CD4-positive, alpha-beta T cell (primary cell): Measurements from ENCODE around the gene TLCD4. TPM values are rescaled to one million over a fixed set of nuclear protein-coding genes. Genes with fewer than 3 reads are reported as not detected.

Experiments used
- ATAC-seq: fragments of 200-7000 bp; cut with Tn5 transposase; one replicate; pipeline ENCODE4 v1.10.0; 2022; ENCODE audit warnings: mild to moderate bottlenecking; ENCODE audit not compliant: poor library complexity
- CTCF ChIA-PET: fragments of 350-600 bp; sonication (Branson Sonifier 250); formaldehyde crosslinking; loops from one replicate; lab custom pipeline; 2021; ENCODE audit warnings: antibody characterized with exemption, inconsistent platforms; lab: Charles Lee
- POLR2A ChIA-PET: fragments of 350-600 bp; sonication (Branson Sonifier 250); formaldehyde crosslinking; loops from one replicate; lab custom pipeline; 2021; ENCODE audit warnings: antibody characterized with exemption, inconsistent platforms; lab: Charles Lee
- DNase-seq, 14 experiments: peaks; one replicate each; pipeline ENCODE4 v3.0.0-alpha.2; 2013 to 2020; ENCODE audit warnings: mixed read lengths in 2 of 14
- H3K27ac ChIP-seq, 2 donors: one replicate each; pipeline versions ENCODE4 v1.5.1 to v1.7.0; 2013; ENCODE audit warnings: low read length in 2 of 2, low read depth in 1 of 2, mild to moderate bottlenecking in 1 of 2
- H3K27me3 ChIP-seq, 2 experiments: 1 replicate in 1 of 2; 2 replicates in 1 of 2; pipeline versions ENCODE4 v1.6.1 to v1.7.0; 2013; ENCODE audit warnings: low read length in 2 of 2, control low read depth in 1 of 2, mild to moderate bottlenecking in 1 of 2, moderate library complexity in 1 of 2; ENCODE audit not compliant: insufficient read depth in 2 of 2, control insufficient read depth in 1 of 2
- H3K36me3 ChIP-seq: one replicate; pipeline ENCODE4 v1.6.1; 2013; ENCODE audit warnings: low read length, control low read depth; ENCODE audit not compliant: insufficient read depth
- H3K4me1 ChIP-seq: one replicate; pipeline ENCODE4 v1.6.1; 2013; ENCODE audit warnings: low read length, control low read depth; ENCODE audit not compliant: insufficient read depth
- H3K4me3 ChIP-seq: one replicate; pipeline ENCODE4 v1.5.1; 2013; ENCODE audit warnings: mild to moderate bottlenecking, low read length, moderate library complexity
- H3K9me3 ChIP-seq, 2 experiments: 1 replicate in 1 of 2; 2 replicates in 1 of 2; pipeline versions ENCODE4 v1.6.1 to v1.7.0; 2013; ENCODE audit warnings: low read length in 2 of 2, mild to moderate bottlenecking in 2 of 2, control low read depth in 1 of 2, moderate library complexity in 1 of 2; ENCODE audit not compliant: control insufficient read depth in 1 of 2, insufficient read depth in 1 of 2
- H3K27ac Mint-ChIP-seq: one replicate; pipeline ENCODE4 v1.8.0; 2020; ENCODE audit warnings: mixed read lengths
- H3K27me3 Mint-ChIP-seq: one replicate; pipeline ENCODE4 v1.8.0; 2021; ENCODE audit warnings: mixed read lengths
- H3K36me3 Mint-ChIP-seq: one replicate; pipeline ENCODE4 v1.8.0; 2021; ENCODE audit warnings: low read depth, mixed read lengths
- H3K4me1 Mint-ChIP-seq: one replicate; pipeline ENCODE4 v1.8.0; 2021; ENCODE audit warnings: low read depth, mixed read lengths
- H3K4me3 Mint-ChIP-seq: one replicate; pipeline ENCODE4 v1.8.0; 2020; ENCODE audit warnings: mild to moderate bottlenecking, mixed read lengths
- H3K9me3 Mint-ChIP-seq: one replicate; pipeline ENCODE4 v1.8.0; 2020; ENCODE audit warnings: mixed read lengths
- CTCF ChIP-seq: fragments of 200-600 bp; IDR thresholded peaks from one replicate; pipeline ENCODE4 v1.8.0; 2022; ENCODE audit warnings: antibody characterized with exemption, mild to moderate bottlenecking
- intact Hi-C, 2 experiments: fragments of 100-400 bp; cut with DNase I in 1 of 2; cut with micrococcal nuclease in 1 of 2; formaldehyde crosslinking; loops; one replicate each; pipeline versions ENCODE4 v1.15.1 to v1.9.0; 2023 to 2025; cut with DNase I, micrococcal nuclease
- total RNA-seq, 174 experiments: library from RNA in 2 of 174; stranded (reverse) in 2 of 174; gene quantifications; one replicate each; pipeline ENCODE4 v1.2.3 and lab custom pipeline; 2021 to 2026

TLCD4 gene
- total RNA-seq, 2 experiments from 2014 or later, result 0.11 TPM; not detected in 1

GRCh38 chr1:95094923-95095322 lies 22.2 kb upstream of the TLCD4 start:
- no peaks in the 10 kb centered on the region for H3K9me3 Mint-ChIP-seq
- CTCF ChIA-PET, result interaction anchor here (2.0 kb wide), 1 partner anchor 10 kb away, joined by 4 read pairs; no protein-coding TSS in a partner anchor
- no peak overlapping the region for H3K27ac Mint-ChIP-seq
- TF ChIP-seq CTCF, result no peak
- no peak overlapping the region for H3K4me3 Mint-ChIP-seq
- H3K36me3 Mint-ChIP-seq, result no peaks in the 10 kb centered on the region
- intact Hi-C loops, result no loop called here
- no peak for DNase-seq
- ATAC-seq, result no peak
- no peak overlapping the region for H3K4me3 ChIP-seq
- H3K27me3 ChIP-seq, result peaks cover 0 to 2% of the 10 kb centered on the region in 2 experiments
- H3K4me1 ChIP-seq, result no peaks in the 10 kb centered on the region
- no peaks in the 10 kb centered on the region for H3K36me3 ChIP-seq
- POLR2A ChIA-PET, result no interaction called here
- peaks cover 43% of the 10 kb centered on the region for H3K27me3 Mint-ChIP-seq
- H3K4me1 Mint-ChIP-seq, result no peaks in the 10 kb centered on the region
- no peak overlapping the region for H3K27ac ChIP-seq
- peaks cover 0 to 7% of the 10 kb centered on the region in 2 experiments for H3K9me3 ChIP-seq

DNA sequence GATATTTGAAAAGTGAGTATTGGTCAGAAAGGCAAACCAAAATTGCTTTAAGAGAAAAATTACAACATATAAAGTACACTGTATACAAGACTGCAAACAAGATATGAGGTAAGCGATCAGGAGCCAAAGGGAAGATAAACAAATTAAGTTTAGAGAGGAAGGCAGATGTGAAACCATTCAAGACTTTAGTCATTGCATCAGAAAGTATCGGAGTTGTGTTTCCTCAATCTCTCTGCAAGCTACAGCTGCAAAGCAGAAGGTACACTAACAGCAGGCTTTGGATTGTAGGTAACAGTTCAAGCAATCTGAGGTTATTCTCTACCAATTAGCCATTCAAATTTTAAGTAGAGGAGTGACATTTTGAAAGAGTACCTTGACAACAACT lies 21.3 kb upstream of the TLCD4 start:
- H3K36me3 Mint-ChIP-seq, result no peaks in the 10 kb centered on the region
- CTCF ChIA-PET, result no interaction called here
- no peak for DNase-seq

DNA sequence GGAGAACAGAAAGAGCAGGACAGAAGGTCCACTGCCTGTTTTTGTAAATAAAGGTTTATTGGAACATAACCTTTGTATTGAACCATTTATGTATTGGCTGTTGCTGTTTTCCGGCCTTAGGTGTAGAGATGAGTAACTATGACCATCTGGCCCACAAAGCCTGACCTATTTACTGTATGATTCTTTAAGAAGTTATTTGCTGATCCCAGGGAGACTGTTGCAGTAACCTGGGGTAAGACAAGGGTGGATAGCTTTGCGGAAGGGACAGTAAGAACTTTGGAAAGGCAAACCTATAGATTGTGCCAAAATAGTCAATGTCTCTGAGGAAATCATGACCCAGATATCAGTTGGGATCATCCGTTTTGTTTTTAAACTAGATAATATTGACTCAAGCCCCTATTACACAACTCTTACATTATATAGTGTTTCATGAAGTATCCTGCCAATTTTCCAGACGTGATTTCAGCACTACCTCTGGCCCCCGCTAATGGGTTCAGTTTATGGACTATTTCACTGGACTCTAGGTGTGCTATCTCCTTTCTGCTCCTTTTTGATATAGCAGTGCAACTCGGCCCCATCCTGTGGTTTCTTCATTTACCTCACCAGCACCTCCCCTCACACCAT lies 20.8 kb upstream of the TLCD4 start:
- DNase-seq, result no peak
- Mint-ChIP-seq H3K27me3 (peaks cover 32% of the 10 kb centered on the region), H3K4me3 (no peak overlapping the region), H3K9me3 (no peaks in the 10 kb centered on the region), H3K27ac (no peak overlapping the region), H3K4me1 (no peaks in the 10 kb centered on the region), H3K36me3 (no peaks in the 10 kb centered on the region)
- no peaks in the 10 kb centered on the region for H3K4me1 ChIP-seq
- intact Hi-C loops, result no loop called here
- ChIA-PET CTCF (no interaction called here), POLR2A (no interaction called here)
- H3K4me3 ChIP-seq, result no peak overlapping the region
- no peaks in the 10 kb centered on the region for H3K36me3 ChIP-seq
- H3K9me3 ChIP-seq, result peaks cover 0 to 2% of the 10 kb centered on the region in 2 experiments
- H3K27me3 ChIP-seq, result peaks cover under 1 to 2% of the 10 kb centered on the region in 2 experiments
- no peak for ATAC-seq
- TF ChIP-seq CTCF, result no peak
- H3K27ac ChIP-seq, result no peak overlapping the region

More for the DNA sequence above, 21.3 kb upstream of the TLCD4 start:
- no peaks in the 10 kb centered on the region for H3K4me1 Mint-ChIP-seq
- ATAC-seq, result no peak
- no peaks in the 10 kb centered on the region for H3K9me3 Mint-ChIP-seq
- H3K36me3 ChIP-seq, result no peaks in the 10 kb centered on the region
- intact Hi-C loops, result no loop called here
- no peak overlapping the region for H3K4me3 ChIP-seq
- H3K4me3 Mint-ChIP-seq, result no peak overlapping the region
- no peak overlapping the region for H3K27ac ChIP-seq
- no peaks in the 10 kb centered on the region for H3K4me1 ChIP-seq
- POLR2A ChIA-PET, result no interaction called here
- peaks cover 34% of the 10 kb centered on the region for H3K27me3 Mint-ChIP-seq
- no peak for TF ChIP-seq CTCF
- peaks cover 0 to 2% of the 10 kb centered on the region in 2 experiments for H3K27me3 ChIP-seq
- no peak overlapping the region for H3K27ac Mint-ChIP-seq
- H3K9me3 ChIP-seq, result peaks cover 0 to 7% of the 10 kb centered on the region in 2 experiments
